NCI-H2196 treated with DMSO at 0.1 percent for 48 hours (cell line): Measurements from ENCODE around the gene MKS1.

Experiments
- DNase-seq: peaks from one replicate; lab custom pipeline; 2025; ENCODE audit not compliant: unreplicated experiment; lab: John Stamatoyannopoulos, UW

MKS1 gene

GRCh38 chr17:58166682-58167081, 52.4 kb downstream of the MKS1 start, which contains the start of gene OR4D2:
Gene OR4D2 (plus strand): TSS chr17:58166982. CDS start chr17:58169656, 2,674 bp downstream.
- no peak for DNase-seq

- no peak for DNase-seq
Observed at GRCh38 chr17:58165981-58166380, 53.1 kb downstream of the MKS1 start.

GRCh38 chr17:58161566-58161965, 57.5 kb downstream of the MKS1 start:
- DNase-seq = no peak

- no peak for DNase-seq
Observed at GRCh38 chr17:58158181-58158580, 60.9 kb downstream of the MKS1 start.

GRCh38 chr17:58156839-58157803, 61.9 kb downstream of the MKS1 start:
- DNase-seq = no peak
